ENCODE results near the gene SESTD1.
"Not testable (repeated sequence)": the region's sequence is repeated elsewhere in the genome, so short reads cannot be mapped to it uniquely, and the experiment has no call there.

The SESTD1 gene

GRCh38 chr2:179237209-179237946 lies 27.3 kb downstream of the SESTD1 start:
- DNase-seq: no peak

GRCh38 chr2:179235463-179236108 lies 29.0 kb downstream of the SESTD1 start:
- no peak for DNase-seq

GRCh38 chr2:179234658-179235240 lies 29.9 kb downstream of the SESTD1 start:
- DNase-seq: no peak

GRCh38 chr2:179233626-179234430 lies 30.8 kb downstream of the SESTD1 start:
- DNase-seq: no peak

GRCh38 chr2:179233083-179233490 lies 31.5 kb downstream of the SESTD1 start:
- DNase-seq: no peak

- no peak for DNase-seq
These were observed 37.7 kb downstream of the SESTD1 start for GRCh38 chr2:179226961-179227259.

GRCh38 chr2:179226203-179226960 lies 38.2 kb downstream of the SESTD1 start:
- DNase-seq: no peak

GRCh38 chr2:179224361-179224760 lies 40.3 kb downstream of the SESTD1 start:
- no peak for DNase-seq

- no peak for DNase-seq
These were observed 42.6 kb downstream of the SESTD1 start for GRCh38 chr2:179222076-179222475.

GRCh38 chr2:179218848-179219594 lies 45.6 kb downstream of the SESTD1 start:
- DNase-seq: peak; percentile 15

- DNase-seq: not testable (repeated sequence)
These were observed 50.0 kb downstream of the SESTD1 start for GRCh38 chr2:179214671-179215070.

- DNase-seq: no peak
These were observed 53.3 kb downstream of the SESTD1 start for GRCh38 chr2:179211355-179211754.

GRCh38 chr2:179208277-179208676 lies 56.4 kb downstream of the SESTD1 start:
- DNase-seq: not testable (repeated sequence)

GRCh38 chr2:179207047-179207446 lies 57.6 kb downstream of the SESTD1 start:
- no peak for DNase-seq

- DNase-seq: no peak
These were observed 62.8 kb downstream of the SESTD1 start for GRCh38 chr2:179201869-179202268.

GRCh38 chr2:179195926-179196590 lies 68.6 kb downstream of the SESTD1 start:
- not testable (repeated sequence) for DNase-seq

GRCh38 chr2:179195141-179195540 lies 69.5 kb downstream of the SESTD1 start:
- no peak for DNase-seq

GRCh38 chr2:179193759-179194394 lies 70.8 kb downstream of the SESTD1 start:
- DNase-seq: no peak

- no peak for DNase-seq
These were observed 73.5 kb downstream of the SESTD1 start for GRCh38 chr2:179191110-179191509.

GRCh38 chr2:179186126-179186525 lies 78.5 kb downstream of the SESTD1 start:
- DNase-seq: no peak

- DNase-seq: no peak
These were observed 80.0 kb downstream of the SESTD1 start for GRCh38 chr2:179184610-179185009.

Data from stimulated activated naive CD4-positive, alpha-beta T cell treated with Interleukin-2 at 50 U/mL for 16 hours (primary cell).